Measurements from ENCODE around the gene PRKN.
"Not testable (repeated sequence)": the region's sequence is repeated elsewhere in the genome, so short reads cannot be mapped to it uniquely, and the experiment has no call there.

The PRKN gene

DNA sequence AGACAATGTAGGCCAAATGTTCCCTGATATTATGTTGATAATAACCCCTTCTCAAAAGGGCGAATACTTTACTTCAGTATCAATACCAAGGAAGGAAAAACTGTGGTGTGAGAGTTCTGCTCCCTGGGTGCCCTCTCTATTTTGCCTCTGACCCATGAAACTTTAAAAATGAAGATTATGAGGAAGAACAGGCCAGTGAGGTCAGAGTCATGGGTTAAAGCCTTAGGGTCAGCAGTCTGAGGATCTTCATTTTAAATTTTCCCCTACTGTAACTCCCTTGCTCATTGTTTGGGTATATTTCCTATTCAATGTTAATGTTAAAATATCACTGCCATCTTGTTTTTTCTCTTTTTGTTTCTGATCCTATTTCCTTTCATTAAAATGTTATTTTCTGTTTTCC lies 47.9 kb downstream of the PRKN start:
- no peak for DNase-seq
- TF ChIP-seq POLR2A (IDR thresholded peaks at IDR 0.05; ENCODE audit: low read length) (no peak), GATA1 (IDR thresholded peaks at IDR 0.05; ENCODE audit: low read depth, low read length) (no peak)

GRCh38 chr6:162678896-162679295 lies 48.7 kb downstream of the PRKN start:
- DNase-seq: not testable (repeated sequence)

DNA sequence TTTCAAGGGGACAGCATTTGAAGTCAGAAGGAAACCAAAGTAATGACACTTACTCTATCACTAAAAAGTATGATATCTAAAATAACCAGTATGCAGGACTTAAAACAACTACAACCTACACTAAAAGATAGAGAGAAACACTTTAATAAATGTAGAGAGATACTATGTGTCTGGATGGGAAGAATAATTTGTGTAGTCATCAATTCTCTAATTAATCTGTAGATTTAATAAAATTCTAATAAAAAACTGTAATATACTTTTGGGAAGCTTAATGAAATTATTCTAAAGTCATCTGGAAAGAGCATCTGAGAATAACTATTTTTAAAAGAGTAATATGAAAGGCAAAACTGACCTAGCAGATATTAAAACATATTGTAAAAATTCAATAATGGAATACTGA lies 52.1 kb downstream of the PRKN start:
- TF ChIP-seq GATA1 (IDR thresholded peaks at IDR 0.05; ENCODE audit: low read depth, low read length) (no peak), POLR2A (IDR thresholded peaks at IDR 0.05; ENCODE audit: low read length) (no peak)
- no peak for DNase-seq

DNA sequence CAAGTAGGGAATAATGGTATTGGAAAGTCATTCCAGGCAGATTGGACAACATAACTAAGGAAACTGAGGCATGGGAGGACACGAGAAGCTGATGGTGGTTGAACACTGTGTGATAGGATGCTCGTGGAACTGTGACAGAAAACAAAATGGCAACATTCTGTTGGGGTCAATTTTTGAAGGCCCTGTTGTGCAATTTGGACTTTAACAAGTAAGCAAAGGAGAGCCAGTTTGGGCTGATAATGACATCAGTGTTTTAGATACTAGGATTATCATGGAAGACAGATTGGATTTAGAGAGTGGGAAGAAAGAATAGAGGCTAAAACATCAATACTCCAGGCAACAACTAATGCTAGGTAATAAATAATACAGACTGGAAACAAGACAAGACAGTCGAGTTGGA lies 53.1 kb downstream of the PRKN start:
- no peak for DNase-seq
- no peak for TF ChIP-seq POLR2A (IDR thresholded peaks at IDR 0.05; ENCODE audit: low read length)
- TF ChIP-seq GATA1 (IDR thresholded peaks at IDR 0.05; ENCODE audit: low read depth, low read length): no peak

DNA sequence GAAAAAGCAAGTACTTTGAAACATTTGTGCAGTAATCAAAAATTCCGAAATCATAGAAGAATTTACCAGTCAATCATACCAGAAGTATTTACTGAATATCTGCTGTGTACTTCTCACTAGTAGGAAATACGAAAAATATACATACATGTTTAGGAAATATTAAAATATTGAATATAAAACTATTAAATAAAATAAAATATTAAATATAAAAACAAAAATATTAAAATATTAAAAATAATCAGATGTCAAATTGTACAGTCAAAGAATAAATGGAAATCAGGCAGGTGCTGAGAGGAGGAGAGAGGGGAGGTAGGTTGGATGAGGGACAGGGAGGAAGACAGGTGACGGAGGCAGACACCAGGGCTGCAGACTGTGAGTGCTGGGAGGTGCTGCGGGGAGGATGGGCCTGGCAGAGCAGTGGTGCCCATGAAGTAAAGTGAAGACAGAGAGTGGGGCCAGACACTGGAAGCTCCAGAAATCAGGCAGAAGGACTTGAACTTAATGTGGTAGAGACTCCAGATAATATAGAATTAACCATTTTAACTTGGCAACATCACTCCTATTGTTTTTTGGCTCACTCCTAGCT lies 55.9 kb downstream of the PRKN start:
- TF ChIP-seq GATA1 (IDR thresholded peaks at IDR 0.05; ENCODE audit: low read depth, low read length) (no peak), POLR2A (IDR thresholded peaks at IDR 0.05; ENCODE audit: low read length) (no peak)

GRCh38 chr6:162670345-162670744 lies 57.2 kb downstream of the PRKN start:
- no peak for DNase-seq
- TF ChIP-seq POLR2A (IDR thresholded peaks at IDR 0.05; ENCODE audit: low read length) (no peak), GATA1 (IDR thresholded peaks at IDR 0.05; ENCODE audit: low read depth, low read length) (no peak)

More for the DNA sequence above, 55.9 kb downstream of the PRKN start:
- DNase-seq: no peak

DNA sequence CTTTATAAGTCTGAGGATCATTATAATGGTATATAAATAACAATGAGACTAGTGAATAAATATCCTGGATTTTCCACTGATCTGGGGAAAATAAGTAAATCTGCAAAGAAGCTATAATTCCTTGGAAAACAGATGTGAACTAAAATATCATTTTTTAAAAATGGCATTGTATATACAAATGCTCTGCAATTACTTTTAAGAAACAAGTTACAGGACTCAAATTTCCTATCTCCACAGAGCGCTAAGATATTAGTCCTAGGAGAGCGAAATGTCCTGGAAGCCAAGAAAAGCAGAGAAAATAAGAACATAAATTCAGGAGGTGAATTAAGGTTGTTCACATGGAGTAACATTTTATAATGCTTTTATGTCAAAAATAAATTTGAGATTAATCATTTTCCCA lies 61.3 kb downstream of the PRKN start:
- TF ChIP-seq POLR2A (IDR thresholded peaks at IDR 0.05; ENCODE audit: low read length) (no peak), GATA1 (IDR thresholded peaks at IDR 0.05; ENCODE audit: low read depth, low read length) (no peak)

GRCh38 chr6:162653808-162654207 lies 73.8 kb downstream of the PRKN start:
- DNase-seq: no peak
- TF ChIP-seq GATA1 (IDR thresholded peaks at IDR 0.05; ENCODE audit: low read depth, low read length) (no peak), POLR2A (IDR thresholded peaks at IDR 0.05; ENCODE audit: low read length) (no peak)

More for the DNA sequence above, 61.3 kb downstream of the PRKN start:
- DNase-seq: no peak

- DNase-seq: no peak
- TF ChIP-seq GATA1 (IDR thresholded peaks at IDR 0.05; ENCODE audit: low read depth, low read length): no peak
- TF ChIP-seq POLR2A (IDR thresholded peaks at IDR 0.05; ENCODE audit: low read length): no peak
These were observed 76.1 kb downstream of the PRKN start for GRCh38 chr6:162651505-162651904.

DNA sequence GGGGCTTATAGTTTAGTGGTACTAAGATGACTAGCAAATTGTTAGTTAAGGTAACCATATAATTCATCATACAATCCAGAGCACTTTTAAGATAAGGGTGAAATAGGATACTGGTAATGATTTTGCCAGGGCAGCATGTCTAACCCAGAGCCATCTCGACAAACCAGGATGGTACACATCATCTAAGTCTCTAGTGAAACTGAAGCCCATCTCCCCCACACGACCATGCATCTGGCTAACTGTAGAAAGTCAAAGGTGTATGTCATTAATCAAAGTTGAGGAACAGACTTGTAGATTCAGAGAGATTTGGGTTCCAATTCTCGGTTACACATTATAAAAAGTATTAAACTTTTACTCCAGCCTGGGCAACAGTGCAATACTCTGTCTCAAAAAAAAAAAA lies 78.3 kb downstream of the PRKN start:
- TF ChIP-seq POLR2A (IDR thresholded peaks at IDR 0.05; ENCODE audit: low read length) (no peak), GATA1 (IDR thresholded peaks at IDR 0.05; ENCODE audit: low read depth, low read length) (no peak)
- no peak for DNase-seq

DNA sequence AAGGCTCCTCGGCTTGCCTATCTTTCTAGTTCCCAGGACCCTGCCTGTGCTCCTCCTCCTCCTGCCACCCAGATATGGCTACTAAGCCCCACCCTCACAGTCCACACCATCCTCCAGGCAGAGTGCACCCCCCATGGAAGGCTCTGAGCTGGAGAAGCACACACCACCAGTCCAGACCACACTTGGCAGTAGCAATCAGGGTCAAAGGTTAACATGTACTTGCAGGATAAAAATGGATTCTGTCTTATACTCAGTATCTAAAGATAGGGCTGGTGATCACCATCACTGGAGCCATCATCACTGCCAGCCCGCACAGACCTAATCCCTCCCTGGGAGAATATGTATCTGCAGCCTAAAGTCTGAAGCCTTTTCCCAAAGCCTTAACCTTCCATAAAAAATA lies 83.4 kb downstream of the PRKN start:
- no peak for DNase-seq
- TF ChIP-seq GATA1 (IDR thresholded peaks at IDR 0.05; ENCODE audit: low read depth, low read length) (no peak), POLR2A (IDR thresholded peaks at IDR 0.05; ENCODE audit: low read length) (no peak)

GRCh38 chr6:162640756-162641155 lies 86.8 kb downstream of the PRKN start:
- DNase-seq: no peak
- TF ChIP-seq POLR2A (IDR thresholded peaks at IDR 0.05; ENCODE audit: low read length): no peak
- no peak for TF ChIP-seq GATA1 (IDR thresholded peaks at IDR 0.05; ENCODE audit: low read depth, low read length)

DNA sequence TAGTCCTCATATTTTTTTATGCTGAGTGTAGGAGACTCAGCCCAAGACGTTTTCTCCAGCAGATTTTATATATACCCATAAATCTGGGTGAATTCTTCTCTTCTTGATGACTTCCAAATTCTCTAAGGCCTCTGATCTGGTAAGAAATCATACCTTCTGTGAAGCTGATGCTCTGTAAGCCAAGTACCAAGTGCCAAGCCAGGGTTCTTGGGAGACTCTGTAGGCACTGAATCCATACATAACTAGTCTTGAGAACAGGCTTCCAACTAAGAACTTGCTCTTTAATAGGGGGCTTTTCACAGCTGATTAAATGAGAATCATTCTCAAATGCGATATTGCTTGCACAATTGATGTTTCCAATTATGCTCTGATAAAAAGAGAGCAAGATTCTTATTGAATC lies 87.6 kb downstream of the PRKN start:
- no peak for DNase-seq
- TF ChIP-seq GATA1 (IDR thresholded peaks at IDR 0.05; ENCODE audit: low read depth, low read length) (no peak), POLR2A (IDR thresholded peaks at IDR 0.05; ENCODE audit: low read length) (no peak)

DNA sequence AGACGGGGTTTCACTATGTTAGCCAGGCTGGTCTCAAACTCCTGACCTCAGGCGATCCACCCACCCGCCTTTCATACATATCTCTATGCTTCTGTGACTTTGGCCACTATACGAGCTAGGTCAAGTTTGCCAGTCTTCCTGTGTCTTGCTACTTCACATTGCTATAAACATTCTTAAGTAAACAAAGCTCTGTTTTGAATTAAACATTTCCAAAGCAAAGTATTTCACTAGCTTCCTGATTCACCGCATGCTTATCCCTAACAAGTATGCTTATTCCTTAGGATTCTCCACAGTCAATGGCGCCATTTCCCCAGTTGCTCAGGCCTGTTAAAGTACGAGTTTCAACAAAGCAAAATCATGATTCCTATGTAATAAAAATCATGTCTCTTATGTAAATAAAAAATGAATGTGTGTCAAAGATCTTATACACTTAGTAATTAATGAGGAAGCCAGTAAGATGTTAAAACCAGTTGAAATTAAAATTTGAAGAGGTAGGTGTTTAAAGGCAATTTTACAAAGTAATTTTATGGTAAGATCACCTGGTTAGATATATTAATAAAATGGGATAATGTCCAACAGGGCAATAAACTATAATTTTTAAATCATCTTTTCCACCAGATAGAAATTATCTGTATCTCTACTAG lies 88.5 kb downstream of the PRKN start:
- TF ChIP-seq POLR2A (IDR thresholded peaks at IDR 0.05; ENCODE audit: low read length): no peak
- no peak for TF ChIP-seq GATA1 (IDR thresholded peaks at IDR 0.05; ENCODE audit: low read depth, low read length)
- DNase-seq: no peak

DNA sequence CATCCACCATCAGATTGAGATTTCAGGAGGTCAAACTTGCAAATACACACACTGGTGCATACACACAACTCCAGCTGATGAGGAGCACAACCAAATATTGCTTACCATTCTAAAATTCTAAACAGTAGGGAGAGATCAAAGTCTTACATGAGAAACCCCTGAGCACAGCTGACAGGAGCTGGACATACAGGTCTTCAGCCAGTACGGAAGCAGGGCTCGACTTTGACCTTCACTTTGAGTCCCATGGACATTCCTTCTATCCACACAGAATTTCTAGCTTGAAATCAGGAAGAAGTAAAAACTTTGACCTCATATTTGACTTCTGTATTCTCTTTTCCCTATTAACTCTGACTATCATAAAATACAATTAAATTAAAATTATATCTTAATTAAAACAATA lies 90.2 kb downstream of the PRKN start:
- TF ChIP-seq GATA1 (IDR thresholded peaks at IDR 0.05; ENCODE audit: low read depth, low read length): no peak
- TF ChIP-seq POLR2A (IDR thresholded peaks at IDR 0.05; ENCODE audit: low read length): no peak
- DNase-seq: no peak
